GM12801 (cell line): ENCODE results near the gene TAL2.

Experiments
- CTCF ChIP-seq: IDR thresholded peaks from one replicate; pipeline ENCODE4 v1.5.1; 2011; ENCODE audit warnings: control low read depth; ENCODE audit not compliant: insufficient read length; ENCODE audit errors: extremely low read depth

TAL2 gene

GRCh38 chr9:105686936-105687335 is 24.7 kb downstream of the TAL2 start:
- TF ChIP-seq CTCF = no peak

- TF ChIP-seq CTCF = no peak
Observed at GRCh38 chr9:105690742-105691141, 28.5 kb downstream of the TAL2 start.

- TF ChIP-seq CTCF = no peak
Observed at GRCh38 chr9:105693435-105694189, 31.4 kb downstream of the TAL2 start.

GRCh38 chr9:105694190-105694847 is 32.1 kb downstream of the TAL2 start, which contains the start of gene TMEM38B:
TSS of gene TMEM38B (plus strand) at chr9:105694541. CDS start at chr9:105694661, 120 bp downstream.
- TF ChIP-seq CTCF = no peak

- TF ChIP-seq CTCF = no peak
Observed at GRCh38 chr9:105694848-105695581, 32.8 kb downstream of the TAL2 start.

GRCh38 chr9:105696219-105696793 is 34.0 kb downstream of the TAL2 start:
- no peak for TF ChIP-seq CTCF

- TF ChIP-seq CTCF = no peak
Observed at GRCh38 chr9:105697871-105698270, 35.6 kb downstream of the TAL2 start.
